Caco-2 (cell line): ENCODE measurements around the gene HIP1R. TPM values are rescaled to one million over a fixed set of nuclear protein-coding genes. Genes with fewer than 3 reads are reported as not detected.
A peak's percentile ranks its signal among the peaks of the same experiment; 100 is the strongest.

Source experiments
- BruUV-seq: library from RNA; stranded (reverse); fragments of 400-500 nt; replicated peaks from 2 replicates; lab custom pipeline; 2021; lab: Mats Ljungman, UMichigan
- CTCF ChIA-PET: fragments of 300-600 bp; sonication (Branson Sonifier 250); formaldehyde crosslinking; loops from one replicate; lab custom pipeline; 2022; ENCODE audit warnings: antibody characterized with exemption; lab: Charles Lee
- POLR2A ChIA-PET: fragments of 300-600 bp; sonication (Branson Sonifier 250); formaldehyde crosslinking; loops from one replicate; lab custom pipeline; 2022; ENCODE audit warnings: antibody characterized with exemption; lab: Charles Lee
- DNase-seq, 2 experiments: peaks; one replicate each; pipeline versions ENCODE4 v3.0.0 to v3.0.0-alpha.2; 2020 to 2022
- H3K27me3 ChIP-seq: replicated peaks from 2 replicates; pipeline ENCODE4 v1.6.0; 2011; ENCODE audit warnings: low read length; ENCODE audit not compliant: control insufficient read depth, insufficient read depth
- H3K36me3 ChIP-seq: 2 replicates; pipeline ENCODE4 v1.5.1; 2011; ENCODE audit warnings: low read length; ENCODE audit not compliant: control insufficient read depth, insufficient read depth
- H3K4me1 ChIP-seq: fragments of 250-450 bp; sonication (Bioruptor Pico); 2 replicates; pipeline ENCODE4 v1.5.1; 2020; ENCODE audit warnings: mild to moderate bottlenecking
- H3K4me3 ChIP-seq: 2 replicates; pipeline ENCODE4 v1.5.1; 2011; ENCODE audit warnings: low read depth, mild to moderate bottlenecking, control low read depth, low read length
- H3K9me3 ChIP-seq: fragments of 250-450 bp; sonication (Bioruptor Pico); 2 replicates; pipeline ENCODE4 v1.5.1; 2020; ENCODE audit warnings: mild to moderate bottlenecking, moderate library complexity
- H3K27ac Mint-ChIP-seq: one replicate; pipeline ENCODE4 v1.8.0; 2022; ENCODE audit warnings: mixed read lengths; ENCODE audit not compliant: unreplicated experiment
- H3K27me3 Mint-ChIP-seq: one replicate; pipeline ENCODE4 v1.8.0; 2022; ENCODE audit warnings: mixed read lengths; ENCODE audit not compliant: insufficient read depth, unreplicated experiment
- H3K36me3 Mint-ChIP-seq: one replicate; pipeline ENCODE4 v1.8.0; 2022; ENCODE audit warnings: mild to moderate bottlenecking, mixed read lengths; ENCODE audit not compliant: insufficient read depth, unreplicated experiment
- H3K4me1 Mint-ChIP-seq: one replicate; pipeline ENCODE4 v1.8.0; 2022; ENCODE audit warnings: low read depth, mixed read lengths; ENCODE audit not compliant: unreplicated experiment
- H3K4me3 Mint-ChIP-seq: one replicate; pipeline ENCODE4 v1.8.0; 2022; ENCODE audit warnings: mild to moderate bottlenecking, moderate library complexity, mixed read lengths; ENCODE audit not compliant: unreplicated experiment
- H3K9me3 Mint-ChIP-seq: one replicate; pipeline ENCODE4 v1.8.0; 2022; ENCODE audit warnings: mixed read lengths; ENCODE audit not compliant: unreplicated experiment
- CTCF ChIP-seq, 2 experiments: fragments of 200-600 bp in 1 of 2; IDR thresholded peaks; 1 replicate in 1 of 2; 2 replicates in 1 of 2; pipeline versions ENCODE4 v1.5.1 to v1.8.0; 2011 to 2022; ENCODE audit warnings: antibody characterized with exemption in 1 of 2, control low read depth in 1 of 2, inconsistent platforms in 1 of 2, low read depth in 1 of 2, low read length in 1 of 2, mild to moderate bottlenecking in 1 of 2, moderate library complexity in 1 of 2; ENCODE audit not compliant: insufficient read depth in 1 of 2, severe bottlenecking in 1 of 2, unreplicated experiment in 1 of 2
- intact Hi-C: fragments of 100-400 bp; cut with micrococcal nuclease; formaldehyde crosslinking; loops from one replicate; pipeline ENCODE4 v1.10.0; 2022; ENCODE audit not compliant: unreplicated experiment
- total RNA-seq: library from RNA; stranded (reverse); gene quantifications from 2 replicates; pipeline ENCODE4 v1.2.3, GENCODE V29; 2022

Gene HIP1R
- total RNA-seq, 1 experiment from 2014 or later, result 13.8 TPM

GRCh38 chr12:122789637-122790036 is 45.6 kb upstream of the HIP1R start:
- CTCF ChIA-PET, result no interaction called here

GRCh38 chr12:122790393-122791075 is 44.7 kb upstream of the HIP1R start:
- Histone ChIP-seq H3K4me3 (no peak overlapping the region), H3K36me3 (no peaks in the 10 kb centered on the region), H3K4me1 (no peaks in the 10 kb centered on the region), H3K9me3 (no peaks in the 10 kb centered on the region), H3K27me3 (no peaks in the 10 kb centered on the region)
- Mint-ChIP-seq H3K4me3 (no peak overlapping the region), H3K27ac (no peak overlapping the region), H3K27me3 (no peaks in the 10 kb centered on the region), H3K36me3 (no peaks in the 10 kb centered on the region), H3K4me1 (no peaks in the 10 kb centered on the region), H3K9me3 (no peaks in the 10 kb centered on the region)
- no peak for TF ChIP-seq CTCF (IDR thresholded peaks at IDR 0.05; ENCODE audit: insufficient read depth in 1 of 2, low read depth in 1 of 2, low read length in 1 of 2, severe bottlenecking in 1 of 2, unreplicated experiment in 1 of 2)
- BruUV-seq, result no TSS peak
- DNase-seq, result no peak
- ChIA-PET CTCF (no interaction called here), POLR2A (no interaction called here)
- intact Hi-C loops, result no loop called here

More at GRCh38 chr12:122789637-122790036, 45.6 kb upstream of the HIP1R start:
- H3K9me3 Mint-ChIP-seq, result no peaks in the 10 kb centered on the region
- H3K27me3 ChIP-seq, result no peaks in the 10 kb centered on the region
- H3K4me1 ChIP-seq, result no peaks in the 10 kb centered on the region
- no peak overlapping the region for H3K4me3 Mint-ChIP-seq
- H3K9me3 ChIP-seq, result no peaks in the 10 kb centered on the region
- no peak for TF ChIP-seq CTCF (IDR thresholded peaks at IDR 0.05; ENCODE audit: insufficient read depth in 1 of 2, low read depth in 1 of 2, low read length in 1 of 2, severe bottlenecking in 1 of 2, unreplicated experiment in 1 of 2)
- intact Hi-C loops, result no loop called here
- no peaks in the 10 kb centered on the region for H3K36me3 ChIP-seq
- no peak overlapping the region for H3K4me3 ChIP-seq
- H3K27me3 Mint-ChIP-seq, result no peaks in the 10 kb centered on the region
- POLR2A ChIA-PET, result no interaction called here
- no TSS peak for BruUV-seq
- DNase-seq, result no peak
- no peaks in the 10 kb centered on the region for H3K36me3 Mint-ChIP-seq
- H3K27ac Mint-ChIP-seq, result no peak overlapping the region
- no peaks in the 10 kb centered on the region for H3K4me1 Mint-ChIP-seq

- peak in 1 of 2 experiments; percentile 34 for DNase-seq
- no peak overlapping the region for H3K4me3 ChIP-seq
- peak; percentile 62 to 77 for TF ChIP-seq CTCF (IDR thresholded peaks at IDR 0.05; ENCODE audit: insufficient read depth in 1 of 2, low read depth in 1 of 2, low read length in 1 of 2, severe bottlenecking in 1 of 2, unreplicated experiment in 1 of 2)
- no peaks in the 10 kb centered on the region for H3K4me1 ChIP-seq
- BruUV-seq, result no TSS peak
- intact Hi-C loops, result loop anchor here (1.0 to 2.0 kb wide), 2 partner anchors 41 to 159 kb away; partner anchors contain the start of gene HIP1R
- no peaks in the 10 kb centered on the region for H3K9me3 ChIP-seq
- CTCF ChIA-PET, result interaction anchor here (0.6 to 1.4 kb wide), 10 partner anchors 9 to 181 kb away, joined by 3 to 5 read pairs (median 4); partner anchors contain the start of genes HIP1R and OGFOD2
- POLR2A ChIA-PET, result no interaction called here
- no peaks in the 10 kb centered on the region for H3K27me3 ChIP-seq
- H3K36me3 Mint-ChIP-seq, result no peaks in the 10 kb centered on the region
- no peaks in the 10 kb centered on the region for H3K9me3 Mint-ChIP-seq
- no peaks in the 10 kb centered on the region for H3K4me1 Mint-ChIP-seq
- H3K36me3 ChIP-seq, result no peaks in the 10 kb centered on the region
- H3K4me3 Mint-ChIP-seq, result no peak overlapping the region
- no peak overlapping the region for H3K27ac Mint-ChIP-seq
- no peaks in the 10 kb centered on the region for H3K27me3 Mint-ChIP-seq
Measured at GRCh38 chr12:122793685-122794106, 41.6 kb upstream of the HIP1R start.
